Panc1 (cell line): Measurements from ENCODE around the gene ZFAND3. TPM values are rescaled to one million over a fixed set of nuclear protein-coding genes. Genes with fewer than 3 reads are reported as not detected.

Source experiments
- ATAC-seq: fragments of 200-7000 bp; cut with Tn5 transposase; 2 replicates; pipeline ENCODE4 v1.9.1; 2020; ENCODE audit warnings: mild to moderate bottlenecking, moderate library complexity
- BruUV-seq: library from RNA; stranded (reverse); fragments of 400-500 nt; replicated peaks from 2 replicates; lab custom pipeline; 2021; lab: Mats Ljungman, UMichigan
- CTCF ChIA-PET: fragments of 300-600 bp; sonication (Branson Sonifier 250); formaldehyde crosslinking; loops from one replicate; lab custom pipeline; 2022; ENCODE audit warnings: antibody characterized with exemption; lab: Charles Lee
- POLR2A ChIA-PET: fragments of 300-600 bp; sonication (Branson Sonifier 250); formaldehyde crosslinking; loops from one replicate; lab custom pipeline; 2022; ENCODE audit warnings: antibody characterized with exemption; lab: Charles Lee
- DNase-seq: peaks from one replicate; pipeline ENCODE4 v3.0.0-alpha.2; 2010; ENCODE audit warnings: low read depth, low spot score
- H3K27ac ChIP-seq: 2 replicates; pipeline ENCODE4 v1.5.1; 2011; ENCODE audit warnings: mild to moderate bottlenecking, low read length, inconsistent platforms
- H3K27me3 ChIP-seq: fragments of 200-500 bp; sonication (Bioruptor generic); 2 replicates; pipeline ENCODE4 v1.6.0; 2014; ENCODE audit warnings: low read length, inconsistent platforms; ENCODE audit not compliant: control insufficient read depth, insufficient read depth
- H3K36me3 ChIP-seq: fragments of 200-500 bp; sonication (Bioruptor generic); 2 replicates; pipeline ENCODE4 v1.5.1; 2014; ENCODE audit warnings: inconsistent platforms, mild to moderate bottlenecking, low read length, moderate library complexity; ENCODE audit not compliant: control insufficient read depth, insufficient read depth
- H3K4me1 ChIP-seq: 2 replicates; pipeline ENCODE4 v1.5.1; 2011; ENCODE audit warnings: inconsistent platforms, mild to moderate bottlenecking, low read length, moderate library complexity; ENCODE audit not compliant: control insufficient read depth, insufficient read depth
- H3K4me3 ChIP-seq, 2 experiments: 2 replicates each; pipeline ENCODE4 v1.5.1; 2011 to 2012; ENCODE audit warnings: low read depth in 2 of 2, low read length in 2 of 2, mild to moderate bottlenecking in 2 of 2, inconsistent platforms in 1 of 2, moderate library complexity in 1 of 2
- H3K9me3 ChIP-seq: fragments of 200-500 bp; sonication (Bioruptor generic); 2 replicates; pipeline ENCODE4 v1.5.1; 2014; ENCODE audit warnings: low read depth, mild to moderate bottlenecking, inconsistent platforms, low read length, moderate library complexity; ENCODE audit not compliant: control insufficient read depth, insufficient read depth
- CTCF ChIP-seq: fragments of 450-650 bp; IDR thresholded peaks from 2 replicates; pipeline ENCODE4 v1.5.1; 2017; ENCODE audit warnings: mild to moderate bottlenecking
- POLR2AphosphoS5 ChIP-seq: IDR thresholded peaks from 2 replicates; pipeline ENCODE4 v1.6.1; 2012; ENCODE audit warnings: mild to moderate bottlenecking, low read depth, low read length, moderate library complexity
- REST ChIP-seq, 2 experiments: IDR thresholded peaks; 2 replicates each; pipeline ENCODE4 v1.6.1; 2011 to 2012; ENCODE audit warnings: low read depth in 2 of 2, control low read depth in 1 of 2, low read length in 1 of 2, mild to moderate bottlenecking in 1 of 2, moderate library complexity in 1 of 2; ENCODE audit not compliant: insufficient read depth in 1 of 2
- SIN3A ChIP-seq: IDR thresholded peaks from 2 replicates; pipeline ENCODE4 v1.6.1; 2012; ENCODE audit warnings: low read depth, mild to moderate bottlenecking, low read length, moderate library complexity, borderline replicate concordance; ENCODE audit not compliant: insufficient read depth
- TCF7L2 ChIP-seq: IDR thresholded peaks from 2 replicates; pipeline ENCODE4 v1.6.1; 2011; ENCODE audit warnings: mild to moderate bottlenecking, low read depth, low read length, inconsistent platforms
- in situ Hi-C: cut with HindIII; loops from 2 replicates; pipeline ENCODE4 v1.10.0; 2016; ENCODE audit warnings: low sequenced_read_pairs, low pct_unique_long_range_greater_than_20kb
- intact Hi-C: fragments of 100-400 bp; cut with micrococcal nuclease; formaldehyde crosslinking; loops from one replicate; pipeline ENCODE4 v1.10.0; 2022; ENCODE audit not compliant: unreplicated experiment
- total RNA-seq: library from RNA; stranded (reverse); gene quantifications from one replicate; pipeline ENCODE4 v1.2.1, GENCODE V29; 2021; ENCODE audit not compliant: unreplicated experiment

ZFAND3 gene
- total RNA-seq, 1 experiment from 2014 or later = 95.9 TPM

DNA sequence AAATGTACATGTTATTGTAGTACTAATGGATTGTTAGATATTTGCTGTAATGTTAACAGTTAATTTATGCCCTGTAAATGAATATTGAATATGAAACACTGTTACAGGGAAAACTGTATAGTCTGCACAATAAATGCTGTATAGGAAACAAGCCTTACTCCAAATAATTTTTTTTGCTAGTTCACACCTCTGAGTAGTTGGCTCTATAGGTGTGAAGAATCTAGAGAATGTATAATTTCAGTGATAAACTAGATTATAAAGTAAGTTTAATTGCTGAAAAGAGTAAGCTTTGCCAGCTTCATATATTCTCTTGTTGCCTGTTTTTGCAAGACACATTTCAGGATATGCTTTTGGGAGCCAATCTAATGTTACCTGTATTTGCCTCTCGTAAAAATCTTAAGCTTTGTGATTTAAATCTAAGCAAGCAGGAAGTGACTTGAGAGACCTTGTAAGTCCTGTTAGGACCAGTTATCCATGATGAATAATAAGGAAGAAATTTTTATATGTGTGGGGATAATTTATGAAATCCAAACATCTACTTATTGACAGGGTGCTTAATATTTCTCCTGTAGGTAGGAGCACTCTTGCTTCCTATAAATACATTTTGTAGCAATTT lies 232.4 kb downstream of the ZFAND3 start:
- CTCF ChIA-PET = no interaction called here
- in situ Hi-C loops (no loop called here), intact Hi-C loops (no loop called here)
- BruUV-seq = no TSS peak
- no peaks in the 10 kb centered on the region for H3K27me3 ChIP-seq
- POLR2A ChIA-PET = interaction anchor here (0.6 kb wide), 1 partner anchor 163 kb away, joined by 4 read pairs; no protein-coding TSS in a partner anchor
- DNase-seq (no peak), ATAC-seq (no peak)
- no peak overlapping the region for H3K4me3 ChIP-seq
- TF ChIP-seq REST (IDR thresholded peaks at IDR 0.05; ENCODE audit: insufficient read depth in 1 of 2, low read depth in 2 of 2, low read length in 1 of 2) = no peak
- TF ChIP-seq POLR2AphosphoS5 = no peak
- TF ChIP-seq CTCF = no peak
- TF ChIP-seq SIN3A = no peak
- TF ChIP-seq TCF7L2 = no peak
- H3K4me1 ChIP-seq = no peaks in the 10 kb centered on the region; the same call in 1 of the 2 replicates
- H3K9me3 ChIP-seq = no peaks in the 10 kb centered on the region
- H3K27ac ChIP-seq = no peak overlapping the region
- H3K36me3 ChIP-seq = no peaks in the 10 kb centered on the region

- ChIA-PET POLR2A (interaction anchor here (0.7 kb wide), 2 partner anchors 12 to 18 kb away, joined by 7 read pairs; no protein-coding TSS in a partner anchor), CTCF (no interaction called here)
- DNase-seq (no peak), ATAC-seq (no peak)
- TF ChIP-seq CTCF (no peak), POLR2AphosphoS5 (no peak), REST (IDR thresholded peaks at IDR 0.05; ENCODE audit: insufficient read depth in 1 of 2, low read depth in 2 of 2, low read length in 1 of 2) (no peak), SIN3A (no peak), TCF7L2 (no peak)
- no TSS peak for BruUV-seq
- intact Hi-C loops (no loop called here), in situ Hi-C loops (no loop called here)
- Histone ChIP-seq H3K27me3 (no peaks in the 10 kb centered on the region), H3K4me3 (no peak overlapping the region), H3K4me1 (no peaks in the 10 kb centered on the region; the same call in 1 of the 2 replicates), H3K36me3 (no peaks in the 10 kb centered on the region), H3K9me3 (no peaks in the 10 kb centered on the region), H3K27ac (no peak overlapping the region)
These were observed 235.1 kb downstream of the ZFAND3 start for GRCh38 chr6:38054527-38055202.
